Panc1 (cell line): ENCODE measurements around the gene TMEM127.

Source experiments
- CTCF ChIP-seq: fragments of 450-650 bp; IDR thresholded peaks from 2 replicates; pipeline ENCODE4 v1.5.1; 2017; ENCODE audit warnings: mild to moderate bottlenecking
- POLR2AphosphoS5 ChIP-seq: IDR thresholded peaks from 2 replicates; pipeline ENCODE4 v1.6.1; 2012; ENCODE audit warnings: mild to moderate bottlenecking, low read depth, low read length, moderate library complexity
- SIN3A ChIP-seq: IDR thresholded peaks from 2 replicates; pipeline ENCODE4 v1.6.1; 2012; ENCODE audit warnings: low read depth, mild to moderate bottlenecking, low read length, moderate library complexity, borderline replicate concordance; ENCODE audit not compliant: insufficient read depth

- no peak for TF ChIP-seq CTCF
- no peak for TF ChIP-seq POLR2AphosphoS5
- no peak for TF ChIP-seq SIN3A
Measured at GRCh38 chr2:96308248-96308647, 42.5 kb upstream of the TMEM127 start.
